T-helper 22 cell (primary cell): ENCODE measurements around the gene TMEM150B.

Experiments used
- DNase-seq: peaks from one replicate; pipeline ENCODE4 v3.0.0-alpha.2; 2020; ENCODE audit warnings: low read depth

The TMEM150B gene

GRCh38 chr19:55325172-55325571, at the start of gene TMEM150B:
Gene TMEM150B (minus strand): TSS chr19:55325341. CDS start chr19:55321036, 4,305 bp downstream.
- DNase-seq: no peak

GRCh38 chr19:55373993-55374757, 49.0 kb upstream of the TMEM150B start:
- no peak for DNase-seq

- no peak for DNase-seq
Observed at GRCh38 chr19:55373306-55373992, 48.3 kb upstream of the TMEM150B start.

GRCh38 chr19:55372316-55373081, 47.4 kb upstream of the TMEM150B start:
- DNase-seq: no peak

- DNase-seq: no peak
Observed at GRCh38 chr19:55370305-55370988, 45.3 kb upstream of the TMEM150B start, which contains the start of gene IL11. Gene IL11 (minus strand): TSS chr19:55370463. CDS start chr19:55370310, 153 bp downstream.

- no peak for DNase-seq
Observed at GRCh38 chr19:55369653-55370304, 44.6 kb upstream of the TMEM150B start.

GRCh38 chr19:55368701-55369563, 43.8 kb upstream of the TMEM150B start:
- no peak for DNase-seq

GRCh38 chr19:55368106-55368505, 43.0 kb upstream of the TMEM150B start:
- DNase-seq: no peak

GRCh38 chr19:55366790-55367189, 41.6 kb upstream of the TMEM150B start:
- DNase-seq: no peak

GRCh38 chr19:55365964-55366363, 40.8 kb upstream of the TMEM150B start:
- no peak for DNase-seq

GRCh38 chr19:55365245-55365644, 40.1 kb upstream of the TMEM150B start:
- DNase-seq: no peak

- DNase-seq: no peak
Observed at GRCh38 chr19:55362990-55363716, 38.0 kb upstream of the TMEM150B start, which contains the start of gene GARIN5B. Gene GARIN5B (minus strand): TSS chr19:55363260. CDS start chr19:55363066, 194 bp downstream.

GRCh38 chr19:55362174-55362989, 37.2 kb upstream of the TMEM150B start:
- DNase-seq: no peak

- no peak for DNase-seq
Observed at GRCh38 chr19:55360902-55361301, 35.8 kb upstream of the TMEM150B start.

- no peak for DNase-seq
Observed at GRCh38 chr19:55358943-55359908, 34.1 kb upstream of the TMEM150B start.

GRCh38 chr19:55358493-55358892, 33.4 kb upstream of the TMEM150B start:
- no peak for DNase-seq

GRCh38 chr19:55355213-55355821, 30.2 kb upstream of the TMEM150B start:
- DNase-seq: no peak
